GM12878 (cell line): Measurements from ENCODE around the gene IQUB. TPM values are rescaled to one million over a fixed set of nuclear protein-coding genes. Genes with fewer than 3 reads are reported as not detected.

ENCODE experiments used
- ATAC-seq: fragments of 200-7000 bp; cut with Tn5 transposase; 3 replicates; pipeline ENCODE4 v1.9.1; 2020; ENCODE audit warnings: mild to moderate bottlenecking, moderate library complexity
- BruUV-seq: library from RNA; stranded (reverse); fragments of 400-500 nt; replicated peaks from 2 replicates; lab custom pipeline; 2021; lab: Mats Ljungman, UMichigan
- CTCF ChIA-PET: fragments of 300-600 bp; sonication (Branson Sonifier 250); formaldehyde crosslinking; extraction: SDS; loops from one replicate; lab custom pipeline; 2021; ENCODE audit warnings: inconsistent platforms; lab: Yijun Ruan, JAX
- POLR2A ChIA-PET: fragments of 350-600 bp; formaldehyde crosslinking; extraction: SDS; loops from one replicate; lab custom pipeline; 2021; ENCODE audit warnings: inconsistent platforms; lab: Charles Lee
- RAD21 ChIA-PET: fragments of 300-600 bp; sonication (Branson Sonifier 250); formaldehyde crosslinking; loops from one replicate; lab custom pipeline; 2023; ENCODE audit warnings: antibody characterized with exemption; ENCODE audit not compliant: unreplicated experiment; lab: Charles Lee
- SMC1A ChIA-PET: fragments of 300-600 bp; sonication (Branson Sonifier 250); formaldehyde crosslinking; loops from one replicate; lab custom pipeline; 2023; ENCODE audit not compliant: unreplicated experiment, uncharacterized antibody; lab: Charles Lee
- DNase-seq: peaks from one replicate; pipeline ENCODE4 v3.0.0-alpha.2; 2011; ENCODE audit warnings: low read depth, low spot score
- FAIRE-seq: peaks from 3 replicates; lab custom pipeline; 2011; peaks lifted over from hg19 to GRCh38; lab: Jason Lieb, UNC
- H2AFZ ChIP-seq: 2 replicates; pipeline ENCODE4 v1.6.0; 2011; ENCODE audit warnings: low read depth, low read length, control low read depth; ENCODE audit not compliant: control insufficient read depth
- H3K27ac ChIP-seq: 2 replicates; pipeline ENCODE4 v1.5.1; 2011; ENCODE audit warnings: control low read depth; ENCODE audit not compliant: control insufficient read depth, insufficient read depth
- H3K27me3 ChIP-seq, 2 experiments: replicated peaks in 1 of 2; 2 replicates each; pipeline versions ENCODE4 v1.6.0 to v1.6.1; 2011; ENCODE audit warnings: low read length in 1 of 2; ENCODE audit not compliant: control insufficient read depth in 2 of 2, insufficient read depth in 2 of 2
- H3K36me3 ChIP-seq, 2 experiments: 2 replicates each; pipeline ENCODE4 v1.5.1; 2011; ENCODE audit warnings: low read length in 1 of 2; ENCODE audit not compliant: control insufficient read depth in 2 of 2, insufficient read depth in 2 of 2
- H3K4me1 ChIP-seq: 2 replicates; pipeline ENCODE4 v1.6.1; 2011; ENCODE audit warnings: mild to moderate bottlenecking, low read length, moderate library complexity, mixed read lengths; ENCODE audit not compliant: control insufficient read depth, insufficient read depth
- H3K4me2 ChIP-seq: 2 replicates; pipeline ENCODE4 v1.6.0; 2011; ENCODE audit warnings: control low read depth; ENCODE audit not compliant: control insufficient read depth, insufficient read depth
- H3K4me3 ChIP-seq: fragments of 200-600 bp; sonication (generic); 2 replicates; pipeline ENCODE4 v1.5.1; 2016
- H3K79me2 ChIP-seq: 2 replicates; pipeline ENCODE4 v1.6.0; 2011; ENCODE audit warnings: low read length; ENCODE audit not compliant: control insufficient read depth, insufficient read depth
- H3K9ac ChIP-seq: 2 replicates; pipeline ENCODE4 v1.8.0; 2011; ENCODE audit warnings: low read length, control low read depth, mixed read lengths; ENCODE audit not compliant: control insufficient read depth, insufficient read depth
- H3K9me3 ChIP-seq: replicated peaks from 3 replicates; pipeline ENCODE4 v1.5.1; 2011; ENCODE audit warnings: mild to moderate bottlenecking, low read length; ENCODE audit not compliant: control insufficient read depth, insufficient read depth
- H4K20me1 ChIP-seq: 2 replicates; pipeline ENCODE4 v1.6.0; 2011; ENCODE audit not compliant: control insufficient read depth, insufficient read depth
- RAD21 ChIP-seq: IDR thresholded peaks from 2 replicates; pipeline ENCODE4 v1.6.1; 2011; ENCODE audit warnings: mild to moderate bottlenecking, low read depth, low read length, moderate library complexity; ENCODE audit not compliant: insufficient read depth
- SMC3 ChIP-seq: IDR thresholded peaks from 2 replicates; pipeline ENCODE4 v1.6.1; 2011; ENCODE audit warnings: low read length, improper control_type of control experiment, borderline replicate concordance
- WGBS: methylation state at CpG from one replicate; pipeline ENCODE4 v1.1.6; 2016; ENCODE audit warnings: low lambda C conversion rate; ENCODE audit not compliant: insufficient replicate concordance, insufficient coverage; ENCODE audit errors: missing lambda C conversion rate; 5-methylcytosine and 5-hydroxymethylcytosine counted together
- in situ Hi-C: fragments of 300-500 bp; cut with MboI; formaldehyde crosslinking; loops from 9 replicates; pipeline ENCODE4 v1.14.3; 2018; ENCODE audit warnings: mixed read lengths
- intact Hi-C: fragments of 100-400 bp; cut with micrococcal nuclease; formaldehyde crosslinking; loops from one replicate; pipeline ENCODE4 v1.14.2; 2022; ENCODE audit not compliant: unreplicated experiment
- polyA plus RNA-seq, 11 experiments: library from polyadenylated mRNA; depleted of rRNA in 4 of 11; unstranded in 6 of 11; stranded (reverse) in 5 of 11; fragments of >200 nt; fragmentation: Nextera tagmentation in 4 of 11; fragmentation: Illumina TruSeq in 1 of 11; extraction: Ambion mirVana in 4 of 11; extraction: Trizol in 1 of 11; gene quantifications; 1 replicate in 1 of 11; 2 replicates in 10 of 11; pipeline versions ENCODE4 v1.2.1 to v1.2.3, GENCODE V29; 2011 to 2016; ENCODE audit warnings: inconsistent platforms in 2 of 11, missing spikeins in 2 of 11, low read depth in 1 of 11
- total RNA-seq, 4 experiments: library from RNA; depleted of rRNA in 3 of 4; stranded (reverse); fragments of >200 nt in 3 of 4; fragmentation: Illumina TruSeq in 1 of 4; extraction: Trizol in 1 of 4; gene quantifications; 2 replicates each; pipeline versions ENCODE4 v1.2.1 to v1.2.3, GENCODE V29; 2013 to 2021
- TF ChIP-seq, protein P1 (sequence below): fragments of 450-650 bp; IDR thresholded peaks from 2 replicates; pipeline ENCODE4 v1.6.1; 2017; ENCODE audit warnings: low read depth, mild to moderate bottlenecking, moderate library complexity
- TF ChIP-seq, protein P2 (sequence below), 3 experiments: IDR thresholded peaks in 2 of 3; conservative IDR thresholded peaks in 1 of 3; 2 replicates each; pipeline ENCODE4 v1.5.1; 2011; ENCODE audit warnings: low read depth in 3 of 3, low read length in 3 of 3, mild to moderate bottlenecking in 3 of 3, control low read depth in 2 of 3, moderate library complexity in 2 of 3, inconsistent platforms in 1 of 3, mixed read lengths in 1 of 3; ENCODE audit not compliant: control insufficient read depth in 2 of 3, insufficient read depth in 1 of 3; ENCODE audit errors: extremely low read depth in 1 of 3

Gene IQUB
- total and polyA plus RNA-seq, 10 of the 15 experiments (the other 5 are each of a cell fraction or from before 2014, with no cell fraction given), result 0.04 to 0.08 TPM; not detected in 8

DNA sequence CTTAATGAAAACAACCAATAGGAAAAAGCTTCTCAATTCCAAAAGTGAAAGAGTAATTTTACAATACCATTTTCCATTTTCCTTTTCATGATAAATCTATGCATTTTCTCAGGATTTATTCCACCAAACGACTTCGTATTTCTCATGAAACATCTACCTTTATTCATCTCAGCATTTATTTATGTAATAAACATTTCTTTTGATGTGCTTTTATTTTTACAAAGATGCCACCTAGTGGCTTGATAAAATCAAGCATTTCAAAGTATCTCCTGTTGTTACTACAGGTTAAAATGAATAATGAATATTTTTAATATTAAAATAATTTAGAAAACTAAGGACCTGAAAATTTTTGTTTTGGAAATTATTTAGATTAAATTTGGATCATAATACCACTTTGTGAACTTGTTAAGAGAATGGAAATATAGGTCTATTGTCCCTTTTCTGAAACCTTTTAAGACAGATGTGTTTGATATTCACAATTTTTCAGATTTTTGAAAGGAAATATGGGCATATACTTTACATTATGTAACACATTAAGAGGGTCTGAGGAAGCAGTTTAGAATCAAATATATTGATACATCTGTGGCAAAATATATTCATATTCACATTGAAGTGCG is 2.7 kb upstream of the IQUB start:
- no peak overlapping the region for H3K27ac ChIP-seq
- peak; percentile 16; the same call in 1 of the 2 replicates for TF ChIP-seq SMC3
- 0 out of 2 replicates have a peak, but pooled peaks have one; percentile 18 for TF ChIP-seq RAD21
- TF ChIP-seq, protein P1, sequence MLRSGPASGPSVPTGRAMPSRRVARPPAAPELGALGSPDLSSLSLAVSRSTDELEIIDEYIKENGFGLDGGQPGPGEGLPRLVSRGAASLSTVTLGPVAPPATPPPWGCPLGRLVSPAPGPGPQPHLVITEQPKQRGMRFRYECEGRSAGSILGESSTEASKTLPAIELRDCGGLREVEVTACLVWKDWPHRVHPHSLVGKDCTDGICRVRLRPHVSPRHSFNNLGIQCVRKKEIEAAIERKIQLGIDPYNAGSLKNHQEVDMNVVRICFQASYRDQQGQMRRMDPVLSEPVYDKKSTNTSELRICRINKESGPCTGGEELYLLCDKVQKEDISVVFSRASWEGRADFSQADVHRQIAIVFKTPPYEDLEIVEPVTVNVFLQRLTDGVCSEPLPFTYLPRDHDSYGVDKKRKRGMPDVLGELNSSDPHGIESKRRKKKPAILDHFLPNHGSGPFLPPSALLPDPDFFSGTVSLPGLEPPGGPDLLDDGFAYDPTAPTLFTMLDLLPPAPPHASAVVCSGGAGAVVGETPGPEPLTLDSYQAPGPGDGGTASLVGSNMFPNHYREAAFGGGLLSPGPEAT, result no peak
- TF ChIP-seq, protein P2, sequence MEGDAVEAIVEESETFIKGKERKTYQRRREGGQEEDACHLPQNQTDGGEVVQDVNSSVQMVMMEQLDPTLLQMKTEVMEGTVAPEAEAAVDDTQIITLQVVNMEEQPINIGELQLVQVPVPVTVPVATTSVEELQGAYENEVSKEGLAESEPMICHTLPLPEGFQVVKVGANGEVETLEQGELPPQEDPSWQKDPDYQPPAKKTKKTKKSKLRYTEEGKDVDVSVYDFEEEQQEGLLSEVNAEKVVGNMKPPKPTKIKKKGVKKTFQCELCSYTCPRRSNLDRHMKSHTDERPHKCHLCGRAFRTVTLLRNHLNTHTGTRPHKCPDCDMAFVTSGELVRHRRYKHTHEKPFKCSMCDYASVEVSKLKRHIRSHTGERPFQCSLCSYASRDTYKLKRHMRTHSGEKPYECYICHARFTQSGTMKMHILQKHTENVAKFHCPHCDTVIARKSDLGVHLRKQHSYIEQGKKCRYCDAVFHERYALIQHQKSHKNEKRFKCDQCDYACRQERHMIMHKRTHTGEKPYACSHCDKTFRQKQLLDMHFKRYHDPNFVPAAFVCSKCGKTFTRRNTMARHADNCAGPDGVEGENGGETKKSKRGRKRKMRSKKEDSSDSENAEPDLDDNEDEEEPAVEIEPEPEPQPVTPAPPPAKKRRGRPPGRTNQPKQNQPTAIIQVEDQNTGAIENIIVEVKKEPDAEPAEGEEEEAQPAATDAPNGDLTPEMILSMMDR (IDR thresholded peaks at IDR 0.05 in 2 of 3, conservative IDR thresholded peaks at IDR 0.05 in 1 of 3; ENCODE audit: control insufficient read depth in 2 of 3, extremely low read depth in 1 of 3, insufficient read depth in 1 of 3, low read depth in 3 of 3, low read length in 3 of 3), result peak in 2 of 3 experiments; percentile 31 to 34; a peak in 3 of 6 replicates
- TF ChIP-seq, all 136 proteins: peak for 3
- Histone ChIP-seq H3K4me1 (no peaks in the 10 kb centered on the region), H3K9ac (no peak overlapping the region), H3K4me3 (no peak overlapping the region), H3K79me2 (no peaks in the 10 kb centered on the region), H3K9me3 (no peaks in the 10 kb centered on the region), H3K27me3 (peaks cover 0 to 3% of the 10 kb centered on the region in 2 experiments; a peak in 1 of 4 replicates), H4K20me1 (no peaks in the 10 kb centered on the region), H3K4me2 (no peak overlapping the region), H2AFZ (no peak overlapping the region), H3K36me3 (no peaks in the 10 kb centered on the region; a peak in 1 of 4 replicates)
- SMC1A ChIA-PET, result interaction anchor here (0.9 to 1.0 kb wide), 2 partner anchors 20 to 43 kb away, joined by 3 read pairs; partner anchors contain the start of gene NDUFA5
- BruUV-seq, result no TSS peak
- POLR2A ChIA-PET, result no interaction called here
- 18% methylated on average over 3 of the region's 3 CpGs for WGBS
- ATAC-seq (no peak), DNase-seq (no peak), FAIRE-seq (no peak)
- CTCF ChIA-PET, result interaction anchor here (0.7 to 4.0 kb wide), 6 partner anchors 9 to 50 kb away, joined by 3 to 44 read pairs (median 3); partner anchors contain the start of gene NDUFA5
- intact Hi-C loops (loop anchor here (1.0 to 5.0 kb wide), 2 partner anchors 43 to 210 kb away; partner anchors contain the start of gene WASL), in situ Hi-C loops (no loop called here)
- RAD21 ChIA-PET, result interaction anchor here (1.0 kb wide), 1 partner anchor 43 kb away, joined by 4 read pairs; no protein-coding TSS in a partner anchor
